Stomach smooth muscle (tissue), 2 donors: Measurements from ENCODE around the gene OPALIN.

Experiments
- H3K27ac ChIP-seq: one replicate; pipeline ENCODE4 v1.7.0; 2013; ENCODE audit warnings: mild to moderate bottlenecking, low read length, inconsistent platforms
- H3K27me3 ChIP-seq, 2 donors: one replicate each; pipeline ENCODE4 v1.7.0; 2013; ENCODE audit warnings: low read length in 2 of 2; ENCODE audit not compliant: insufficient read depth in 2 of 2, control insufficient read depth in 1 of 2
- H3K36me3 ChIP-seq, 2 donors: one replicate each; pipeline ENCODE4 v1.7.0; 2013; ENCODE audit warnings: low read length in 2 of 2; ENCODE audit not compliant: control insufficient read depth in 2 of 2, insufficient read depth in 2 of 2
- H3K4me1 ChIP-seq: one replicate; pipeline ENCODE4 v1.7.0; 2013; ENCODE audit warnings: low read length; ENCODE audit not compliant: control insufficient read depth, insufficient read depth
- H3K4me3 ChIP-seq, 2 donors: one replicate each; pipeline ENCODE4 v1.7.0; 2013; ENCODE audit warnings: low read length in 2 of 2
- H3K9ac ChIP-seq, 2 donors: one replicate each; pipeline ENCODE4 v1.7.0; 2013; ENCODE audit warnings: low read length in 2 of 2, mild to moderate bottlenecking in 1 of 2
- H3K9me3 ChIP-seq, 2 donors: one replicate each; pipeline ENCODE4 v1.7.0; 2013; ENCODE audit warnings: low read length in 2 of 2; ENCODE audit not compliant: control insufficient read depth in 2 of 2
- donor health status: healthy.
- donor health status: Pancreatic carcinoma.

The OPALIN gene

DNA sequence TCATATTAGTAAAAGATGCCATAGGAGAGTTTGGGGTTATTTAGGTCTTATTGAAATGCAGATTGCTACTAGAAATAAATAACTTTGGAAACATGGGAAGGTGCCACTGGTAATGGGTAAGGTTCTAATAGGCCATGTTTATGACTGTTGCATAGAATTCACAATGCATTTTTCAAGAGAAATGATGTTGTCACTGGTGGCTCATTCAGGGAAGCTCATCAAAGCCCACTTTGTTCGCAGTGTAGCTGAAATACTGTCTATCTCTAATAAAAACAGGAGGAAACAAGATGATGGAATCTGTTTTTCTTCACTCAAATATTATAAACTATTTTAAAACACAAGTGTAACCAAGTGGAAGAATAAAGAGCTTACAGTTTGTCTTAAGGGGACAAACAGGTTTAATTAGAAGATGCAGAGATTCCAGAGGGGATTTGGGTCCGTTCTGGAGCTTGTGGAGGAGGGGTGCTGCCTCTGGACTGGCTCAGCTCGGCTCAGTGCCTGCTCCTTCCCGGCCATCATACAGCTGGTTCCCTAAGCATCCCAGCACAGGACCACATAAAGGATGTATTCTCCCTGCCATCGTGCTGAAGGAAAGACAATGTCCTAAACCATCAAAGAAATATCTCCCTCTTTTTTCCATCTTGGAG is 20.4 kb downstream of the OPALIN start:
- peaks cover 0 to 11% of the 10 kb centered on the region in 2 donors for H3K27me3 ChIP-seq
- no peaks in the 10 kb centered on the region for H3K9me3 ChIP-seq
- H3K27ac ChIP-seq, result no peak overlapping the region
- no peaks in the 10 kb centered on the region for H3K4me1 ChIP-seq
- H3K4me3 ChIP-seq, result no peak overlapping the region
- H3K9ac ChIP-seq, result no peak overlapping the region
- no peaks in the 10 kb centered on the region for H3K36me3 ChIP-seq

DNA sequence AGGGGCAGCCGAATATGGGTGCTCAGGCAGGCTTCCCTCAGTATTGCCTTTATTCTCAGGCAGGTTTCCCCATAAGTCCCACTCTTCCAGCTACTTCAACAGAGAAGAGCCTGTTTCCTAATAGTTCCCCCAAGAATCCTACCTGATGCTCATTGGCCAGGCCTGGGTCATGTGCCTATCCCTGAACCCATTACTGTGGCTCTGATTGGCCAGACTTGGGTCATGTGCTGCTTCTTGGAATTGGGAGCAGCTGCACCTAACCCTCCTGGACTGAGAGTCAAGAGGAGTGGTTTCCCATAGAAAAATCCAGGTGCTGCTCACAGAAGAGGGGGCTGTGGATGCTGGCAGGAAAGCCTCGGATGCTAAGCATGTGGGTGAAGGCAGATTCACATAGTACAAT is 21.7 kb downstream of the OPALIN start:
- Histone ChIP-seq H3K27ac (no peak overlapping the region), H3K9me3 (no peaks in the 10 kb centered on the region), H3K27me3 (peaks cover 0 to 11% of the 10 kb centered on the region in 2 donors), H3K36me3 (no peaks in the 10 kb centered on the region), H3K4me3 (no peak overlapping the region), H3K4me1 (no peaks in the 10 kb centered on the region), H3K9ac (no peak overlapping the region)

DNA sequence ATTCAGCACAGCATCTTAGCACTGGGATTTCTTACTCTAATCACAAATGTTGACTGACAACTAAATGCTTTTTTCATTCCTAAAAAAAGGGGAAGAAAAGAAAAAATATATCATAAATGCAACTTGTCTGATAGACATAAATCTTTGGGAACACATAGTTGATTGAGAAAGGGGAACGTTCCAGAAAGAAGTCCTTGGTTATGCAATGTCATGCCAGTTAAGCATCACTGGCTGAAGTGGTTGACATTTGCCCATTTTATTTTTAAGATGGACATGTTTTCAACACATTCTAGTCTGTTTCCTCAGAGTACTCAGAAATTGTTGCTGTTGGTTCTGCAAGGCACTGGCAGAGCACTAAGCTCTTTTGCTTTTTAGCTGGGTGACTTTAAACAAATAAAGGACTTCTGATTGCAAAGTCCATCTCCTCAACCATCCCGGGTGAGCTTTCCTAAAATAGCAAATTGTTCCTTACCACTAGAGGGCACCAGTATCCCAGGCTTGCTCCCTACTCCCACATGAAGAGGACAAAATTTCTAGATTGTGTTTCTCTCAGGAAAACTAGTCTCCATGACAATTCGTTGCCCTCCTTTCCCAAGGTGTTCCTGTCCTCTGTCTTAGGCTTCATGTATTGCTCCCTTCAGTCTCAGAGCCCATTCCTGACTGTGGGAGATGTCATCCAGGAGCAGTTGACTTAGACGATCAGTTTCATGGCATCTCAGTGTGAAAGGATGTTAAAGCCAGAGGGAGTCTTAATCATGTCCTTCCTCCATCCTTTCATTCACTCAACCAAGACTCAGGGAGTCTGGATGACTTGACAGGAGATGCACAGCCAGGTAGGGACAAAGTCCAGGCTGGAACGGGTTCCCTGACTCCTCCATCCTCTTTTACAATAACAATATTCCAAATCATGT is 23.9 kb downstream of the OPALIN start:
- Histone ChIP-seq H3K27me3 (peaks cover 0 to 11% of the 10 kb centered on the region in 2 donors), H3K9me3 (no peaks in the 10 kb centered on the region), H3K4me1 (no peaks in the 10 kb centered on the region), H3K9ac (no peak overlapping the region), H3K36me3 (no peaks in the 10 kb centered on the region), H3K27ac (no peak overlapping the region), H3K4me3 (no peak overlapping the region)

GRCh38 chr10:96333101-96333500 is 25.7 kb downstream of the OPALIN start:
- Histone ChIP-seq H3K9me3 (no peaks in the 10 kb centered on the region), H3K36me3 (no peaks in the 10 kb centered on the region), H3K4me3 (no peak overlapping the region), H3K4me1 (no peaks in the 10 kb centered on the region), H3K27ac (no peak overlapping the region), H3K9ac (no peak overlapping the region), H3K27me3 (peaks cover 0 to 11% of the 10 kb centered on the region in 2 donors)

- Histone ChIP-seq H3K4me3 (no peak overlapping the region), H3K4me1 (no peaks in the 10 kb centered on the region), H3K9ac (no peak overlapping the region), H3K27me3 (peaks cover 0 to 13% of the 10 kb centered on the region in 2 donors), H3K36me3 (no peaks in the 10 kb centered on the region), H3K9me3 (no peaks in the 10 kb centered on the region), H3K27ac (no peak overlapping the region)
Observed at GRCh38 chr10:96327462-96327861, 31.3 kb downstream of the OPALIN start.

GRCh38 chr10:96325719-96326373 is 33.0 kb downstream of the OPALIN start:
- no peaks in the 10 kb centered on the region for H3K4me1 ChIP-seq
- no peak overlapping the region for H3K27ac ChIP-seq
- H3K9me3 ChIP-seq, result no peaks in the 10 kb centered on the region
- peaks cover 0 to 11% of the 10 kb centered on the region in 2 donors for H3K27me3 ChIP-seq
- H3K9ac ChIP-seq, result no peak overlapping the region
- H3K4me3 ChIP-seq, result no peak overlapping the region
- no peaks in the 10 kb centered on the region for H3K36me3 ChIP-seq

DNA sequence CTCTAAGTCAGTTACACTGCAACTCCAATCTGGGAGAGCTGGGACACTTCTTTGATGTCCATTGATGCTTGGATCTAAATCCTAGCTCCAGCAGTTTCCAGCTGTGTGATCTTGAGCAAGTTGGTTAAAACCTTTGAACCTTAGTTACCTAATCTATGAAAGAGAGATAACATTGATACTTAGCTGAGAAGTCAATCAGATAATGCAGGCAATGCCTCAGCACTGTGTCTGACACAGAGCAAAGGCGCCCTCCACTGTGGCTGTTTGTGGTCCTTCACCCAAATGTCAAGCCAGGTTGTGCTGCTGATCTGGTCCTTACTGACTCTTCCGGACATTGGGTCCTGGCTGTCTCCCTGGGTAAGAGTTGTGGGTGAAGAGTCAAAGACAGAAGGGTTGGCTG is 34.4 kb downstream of the OPALIN start:
- Histone ChIP-seq H3K27ac (no peak overlapping the region), H3K27me3 (peaks cover 0 to 11% of the 10 kb centered on the region in 2 donors), H3K9ac (no peak overlapping the region), H3K4me3 (no peak overlapping the region), H3K36me3 (no peaks in the 10 kb centered on the region), H3K9me3 (no peaks in the 10 kb centered on the region), H3K4me1 (no peaks in the 10 kb centered on the region)

- peaks cover 0 to 9% of the 10 kb centered on the region in 2 donors for H3K27me3 ChIP-seq
- no peak overlapping the region for H3K4me3 ChIP-seq
- no peak overlapping the region for H3K27ac ChIP-seq
- H3K4me1 ChIP-seq, result no peaks in the 10 kb centered on the region
- no peaks in the 10 kb centered on the region for H3K36me3 ChIP-seq
- no peak overlapping the region for H3K9ac ChIP-seq
- no peaks in the 10 kb centered on the region for H3K9me3 ChIP-seq
Observed at GRCh38 chr10:96322275-96322674, 36.5 kb downstream of the OPALIN start.

- no peaks in the 10 kb centered on the region for H3K9me3 ChIP-seq
- no peak overlapping the region for H3K27ac ChIP-seq
- no peaks in the 10 kb centered on the region for H3K4me1 ChIP-seq
- no peaks in the 10 kb centered on the region for H3K36me3 ChIP-seq
- H3K9ac ChIP-seq, result no peak overlapping the region
- H3K27me3 ChIP-seq, result peaks cover 0 to 8% of the 10 kb centered on the region in 2 donors
- no peak overlapping the region for H3K4me3 ChIP-seq
Observed at GRCh38 chr10:96321822-96322221, 37.0 kb downstream of the OPALIN start.

DNA sequence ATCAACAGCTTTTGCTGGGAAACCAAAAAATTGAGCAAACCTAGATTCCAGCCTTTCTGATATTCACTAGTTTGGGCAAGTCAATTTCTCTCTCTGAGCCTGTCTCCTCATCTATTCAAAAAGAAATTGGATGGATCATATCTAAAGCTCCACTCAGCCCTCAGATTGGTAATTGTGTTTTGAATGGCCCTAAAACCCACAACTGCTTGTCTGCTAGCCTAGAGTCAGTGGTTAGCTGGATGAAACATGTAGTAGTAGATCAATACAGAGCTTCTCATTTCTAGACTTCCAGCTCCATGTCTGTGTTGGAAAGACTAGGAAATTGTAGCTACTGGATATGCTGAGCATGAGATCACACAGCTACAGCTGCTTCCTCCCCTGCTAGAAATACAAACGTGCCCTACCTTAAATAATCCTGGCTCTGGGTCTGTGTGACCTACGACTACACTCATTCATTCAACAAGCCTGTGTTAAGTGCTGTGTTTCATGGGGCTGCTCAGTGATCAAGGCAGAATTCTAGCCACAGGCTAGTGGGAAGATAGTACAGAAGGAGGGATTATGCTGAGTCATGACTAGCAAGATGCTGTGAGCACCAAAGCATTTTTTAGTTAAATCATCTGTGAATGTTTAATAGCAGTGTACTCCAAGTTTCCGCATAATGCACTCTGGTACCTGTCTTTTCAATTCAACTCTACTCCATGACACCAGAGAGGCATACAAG is 38.9 kb downstream of the OPALIN start:
- Histone ChIP-seq H3K36me3 (no peaks in the 10 kb centered on the region), H3K9me3 (no peaks in the 10 kb centered on the region)

More for the DNA sequence above, 38.9 kb downstream of the OPALIN start:
- H3K27ac ChIP-seq, result no peak overlapping the region
- peaks cover 0 to 8% of the 10 kb centered on the region in 2 donors for H3K27me3 ChIP-seq
- no peak overlapping the region for H3K9ac ChIP-seq
- no peak overlapping the region for H3K4me3 ChIP-seq
- H3K4me1 ChIP-seq, result no peaks in the 10 kb centered on the region
